Ureter (tissue), 1 donor: ENCODE data around the gene MIER2. TPM values are rescaled to one million over a fixed set of nuclear protein-coding genes. Genes with fewer than 3 reads are reported as not detected.

ENCODE experiments used
- DNase-seq: peaks from one replicate; pipeline ENCODE4 v3.0.0-alpha.2; 2020; ENCODE audit warnings: low spot score
- total RNA-seq: library from RNA; stranded (reverse); gene quantifications from one replicate; pipeline ENCODE4 v1.2.4, GENCODE V29; 2023
- donor health status: DM: yes; HTN: yes; CAD: no.

Gene MIER2
- total RNA-seq, 1 donor from 2014 or later, result 37.9 TPM

DNA sequence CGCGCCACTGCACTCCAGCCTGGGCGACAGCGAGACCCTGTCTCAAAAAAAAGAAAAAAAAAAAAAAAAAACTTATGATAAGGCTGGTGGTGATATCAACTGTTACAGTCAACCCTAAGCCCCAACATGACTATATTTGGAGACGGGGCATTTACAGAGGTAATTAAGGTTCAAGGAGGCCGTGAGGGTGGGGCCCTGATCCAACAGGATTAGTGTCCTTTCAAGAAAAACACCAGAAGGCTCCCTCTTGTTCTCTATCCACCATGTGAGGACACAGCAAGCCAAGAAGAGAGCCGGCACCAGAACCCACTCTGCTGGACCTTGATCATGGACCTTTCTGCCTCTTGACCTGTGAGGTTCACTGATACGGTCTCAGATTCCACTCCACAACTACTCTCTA, 14.1 kb downstream of the MIER2 start:
- no peak for DNase-seq

GRCh38 chr19:329876-330275, 14.7 kb downstream of the MIER2 start:
- no peak for DNase-seq

- no peak for DNase-seq
These were observed 16.5 kb downstream of the MIER2 start for GRCh38 chr19:328025-328505.

DNA sequence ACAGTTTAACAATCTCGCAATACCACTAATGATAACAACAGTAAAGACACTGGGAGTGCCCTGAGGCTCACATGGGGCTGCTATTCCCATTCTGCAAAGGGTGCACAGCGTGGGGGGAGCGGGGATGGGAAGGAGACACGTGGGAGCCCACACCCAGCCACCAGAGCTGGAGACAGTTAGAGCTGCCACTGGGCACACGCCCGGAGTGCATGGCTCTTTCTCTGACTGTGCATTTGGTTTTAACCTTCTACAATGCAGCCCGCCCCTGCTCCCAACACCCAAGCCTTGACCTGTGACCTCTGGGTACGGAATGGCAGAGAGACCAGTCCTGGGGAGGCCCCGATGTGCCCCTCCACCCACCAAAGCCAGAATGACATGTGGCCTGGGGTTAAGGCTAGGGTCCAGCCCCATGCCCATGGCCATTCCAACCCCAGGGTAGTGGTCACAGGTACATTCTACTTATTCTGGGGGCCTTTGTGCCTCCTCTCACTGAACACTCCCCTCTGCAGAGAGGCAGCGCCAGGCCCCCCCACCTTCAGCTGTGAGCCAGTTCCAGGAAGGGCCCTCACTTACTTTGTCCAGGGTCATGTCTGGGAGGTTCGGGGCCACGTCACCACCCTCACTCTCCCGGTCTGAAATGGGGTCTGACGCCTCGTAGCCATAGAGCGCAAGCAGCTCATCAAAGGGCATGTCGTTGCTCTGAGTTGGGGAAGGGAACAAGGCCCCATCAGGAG, 17.1 kb downstream of the MIER2 start:
- DNase-seq, result no peak

DNA sequence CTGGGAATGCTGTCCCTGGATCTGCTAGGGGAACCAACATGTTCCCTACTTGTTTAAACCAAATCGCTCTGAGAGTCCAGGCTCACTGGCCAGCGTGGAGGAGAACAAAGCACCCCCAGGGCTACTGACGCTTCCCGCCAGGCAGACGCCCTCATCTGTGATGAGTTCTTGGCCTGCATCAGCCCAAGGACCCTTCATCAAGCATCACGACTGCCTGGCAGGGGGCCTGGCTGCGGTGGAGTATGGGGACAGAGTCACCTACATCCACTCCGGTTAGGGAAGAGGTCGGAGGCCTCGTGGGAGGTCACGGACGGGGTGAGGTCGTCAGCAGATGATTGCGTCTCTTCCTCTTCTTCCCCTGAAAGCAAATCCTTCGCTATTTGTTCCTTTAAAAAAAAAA, 17.7 kb downstream of the MIER2 start:
- no peak for DNase-seq

GRCh38 chr19:325937-326565, 18.5 kb downstream of the MIER2 start:
- DNase-seq, result peak; percentile 39

- DNase-seq, result peak; percentile 29
These were observed 19.2 kb downstream of the MIER2 start for GRCh38 chr19:325173-325936.

- DNase-seq, result peak; percentile 35
These were observed 19.9 kb downstream of the MIER2 start for GRCh38 chr19:324716-325115.

DNA sequence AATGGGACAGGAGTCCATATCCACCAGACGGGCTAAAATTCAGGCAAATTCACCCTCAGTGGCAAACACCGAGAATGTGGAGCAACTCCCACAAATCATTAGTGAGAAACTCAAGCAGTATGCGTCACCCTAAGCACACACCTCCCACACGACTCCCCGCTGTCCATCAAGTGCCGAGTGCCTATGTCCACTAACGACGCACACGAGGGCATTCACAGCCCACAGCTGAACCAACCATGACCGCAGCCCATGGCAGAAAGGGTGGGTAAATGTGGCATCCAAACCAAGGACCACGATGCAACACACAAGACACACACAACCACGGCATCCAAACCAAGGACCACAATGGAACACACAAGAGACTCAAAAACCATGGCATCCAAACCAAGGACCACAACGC, 22.0 kb downstream of the MIER2 start:
- peak; percentile 12 for DNase-seq

DNA sequence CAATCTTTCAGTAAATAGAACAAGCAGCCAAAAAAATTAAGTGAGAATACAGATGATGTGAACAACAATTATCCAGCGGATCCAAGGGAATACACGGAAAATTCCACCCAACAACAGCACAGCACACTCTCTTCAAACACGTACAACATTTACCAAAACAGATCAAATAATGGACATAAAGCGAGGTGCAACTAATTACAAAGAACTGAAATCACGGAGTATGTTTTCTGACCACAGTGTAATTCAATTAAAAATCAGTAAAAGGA, 26.2 kb downstream of the MIER2 start:
- DNase-seq, result no peak

- peak; percentile 24 for DNase-seq
These were observed 26.7 kb downstream of the MIER2 start for GRCh38 chr19:317710-318508.

- DNase-seq, result no peak
These were observed 28.8 kb downstream of the MIER2 start for GRCh38 chr19:315811-316210.

- peak; percentile 22 for DNase-seq
These were observed 30.4 kb downstream of the MIER2 start for GRCh38 chr19:313988-314815.

DNA sequence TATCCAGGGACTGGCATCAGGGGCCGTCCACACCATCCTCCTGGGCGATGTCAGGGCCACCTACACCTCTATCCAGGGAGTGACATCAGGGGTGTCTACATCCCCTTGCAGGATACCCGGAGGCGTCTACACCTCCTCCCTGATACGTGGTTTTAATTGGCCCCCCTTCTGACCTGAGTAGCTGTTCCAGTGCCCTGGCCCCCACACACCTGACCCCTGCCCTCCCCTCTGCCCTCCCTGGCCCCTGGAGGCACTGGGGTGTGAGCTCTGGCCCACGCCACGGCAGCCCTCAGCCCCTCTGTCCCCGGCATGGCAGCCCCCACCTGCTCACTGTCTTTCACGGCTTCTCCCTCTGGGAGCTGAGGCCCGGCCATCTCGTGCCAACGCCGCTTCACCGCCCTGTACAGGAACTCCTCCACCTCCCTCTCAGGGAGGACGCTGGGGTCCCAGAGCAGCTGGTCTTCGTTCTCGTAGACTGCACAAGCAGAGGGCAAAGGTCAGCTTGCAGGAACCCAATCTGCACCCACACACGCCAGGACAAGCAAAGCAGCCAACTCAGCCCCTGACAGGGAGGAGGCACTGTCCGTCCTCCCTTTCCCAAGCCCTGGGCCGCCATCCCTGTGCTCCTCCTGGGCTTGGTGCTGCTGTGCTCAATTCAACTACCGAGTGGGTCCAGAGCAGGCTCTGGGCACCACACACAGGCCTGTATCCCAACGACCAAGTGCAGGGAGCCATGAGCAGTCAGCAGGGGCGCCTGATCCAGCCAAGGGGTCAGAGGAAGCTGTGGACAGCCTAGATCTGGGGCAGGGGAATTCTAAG, 31.2 kb downstream of the MIER2 start:
- DNase-seq, result peak; percentile 42

GRCh38 chr19:311813-312261, 32.8 kb downstream of the MIER2 start:
- peak; percentile 37 for DNase-seq

DNA sequence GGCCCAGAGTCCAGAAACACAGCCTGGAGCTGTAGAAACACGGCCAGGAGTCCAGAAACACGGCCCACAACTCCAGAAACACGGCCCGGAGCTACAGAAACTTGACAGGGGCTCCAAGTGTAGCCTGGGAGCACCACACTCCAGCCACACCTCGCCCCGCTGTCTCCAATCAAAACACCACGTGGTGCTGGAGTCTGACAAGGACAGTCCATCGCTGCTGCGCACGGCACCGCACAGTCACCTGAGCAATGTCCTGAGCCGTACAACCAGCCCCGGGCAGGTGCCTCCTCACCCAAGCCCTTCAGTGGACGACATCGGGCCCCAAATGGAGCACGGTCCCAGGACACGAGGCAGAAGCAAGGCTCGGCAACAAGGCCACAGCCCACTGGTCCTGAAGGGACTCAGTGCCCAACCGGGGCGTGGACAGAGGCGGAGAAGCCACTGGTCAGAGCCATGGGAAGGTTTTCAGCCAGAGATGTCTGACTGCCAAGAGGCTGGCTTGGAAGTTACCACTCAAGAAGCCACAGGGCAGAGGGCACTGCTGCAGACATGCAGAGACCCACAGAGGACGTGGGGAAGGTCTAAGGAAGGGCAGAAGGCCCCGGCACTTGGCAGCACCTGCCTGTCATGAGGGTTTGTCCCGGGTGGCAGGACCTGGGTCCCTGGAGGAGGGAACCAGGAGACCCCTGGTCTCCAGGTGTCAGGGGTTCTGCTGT, 33.7 kb downstream of the MIER2 start:
- peak; percentile 38 for DNase-seq

GRCh38 chr19:310141-310651, 34.4 kb downstream of the MIER2 start:
- DNase-seq, result peak; percentile 39

GRCh38 chr19:309206-309565, 35.4 kb downstream of the MIER2 start:
- DNase-seq, result no peak

GRCh38 chr19:308471-309205, 36.0 kb downstream of the MIER2 start:
- no peak for DNase-seq
